H1 (cell line): ENCODE data around the gene SECTM1.

Experiments
- BRCA1 ChIP-seq: IDR thresholded peaks from 2 replicates; pipeline ENCODE4 v1.6.1; 2012; ENCODE audit warnings: low read depth, low read length, improper control_type of control experiment
- EP300 ChIP-seq, 2 experiments: IDR thresholded peaks; 1 replicate in 1 of 2; 2 replicates in 1 of 2; pipeline ENCODE4 v1.6.1; 2011 to 2012; ENCODE audit warnings: low read depth in 2 of 2, low read length in 2 of 2, mild to moderate bottlenecking in 2 of 2, borderline replicate concordance in 1 of 2, inconsistent platforms in 1 of 2, moderate library complexity in 1 of 2
- GABPA ChIP-seq: IDR thresholded peaks from 2 replicates; pipeline ENCODE4 v1.6.1; 2011; ENCODE audit warnings: mild to moderate bottlenecking, low read length, moderate library complexity, borderline replicate concordance; ENCODE audit not compliant: insufficient read depth
- JUN ChIP-seq: IDR thresholded peaks from 2 replicates; pipeline ENCODE4 v1.6.1; 2011; ENCODE audit warnings: low read depth, mild to moderate bottlenecking, improper control_type of control experiment, low read length
- JUND ChIP-seq: IDR thresholded peaks from 2 replicates; pipeline ENCODE4 v1.6.1; 2011; ENCODE audit warnings: mild to moderate bottlenecking, improper control_type of control experiment, low read length
- POLR2A ChIP-seq, 2 experiments: IDR thresholded peaks; 1 replicate in 1 of 2; 2 replicates in 1 of 2; pipeline ENCODE4 v1.6.1; 2011; ENCODE audit warnings: low read depth in 2 of 2, low read length in 2 of 2, mild to moderate bottlenecking in 2 of 2; ENCODE audit errors: control extremely low read depth in 1 of 2
- POLR2AphosphoS5 ChIP-seq: IDR thresholded peaks from 2 replicates; pipeline ENCODE4 v1.6.1; 2011; ENCODE audit warnings: low read depth, low read length
- RBBP5 ChIP-seq: IDR thresholded peaks from 2 replicates; pipeline ENCODE4 v1.7.1; 2012; ENCODE audit warnings: low read depth, mild to moderate bottlenecking, inconsistent platforms, low read length, moderate library complexity, borderline replicate concordance
- RFX5 ChIP-seq: IDR thresholded peaks from 2 replicates; pipeline ENCODE4 v1.6.1; 2011; ENCODE audit warnings: low read depth, low read length, improper control_type of control experiment, borderline replicate concordance
- SIX5 ChIP-seq: IDR thresholded peaks from 2 replicates; pipeline ENCODE4 v1.6.1; 2011; ENCODE audit warnings: mild to moderate bottlenecking, low read depth, low read length
- SP1 ChIP-seq: IDR thresholded peaks from 2 replicates; pipeline ENCODE4 v1.6.1; 2011; ENCODE audit warnings: low read depth, low read length
- SUZ12 ChIP-seq: fragments of 200-600 bp; sonication (generic); IDR thresholded peaks from 2 replicates; pipeline ENCODE4 v1.6.1; 2012; ENCODE audit warnings: mild to moderate bottlenecking, inconsistent platforms, low read length, moderate library complexity, mixed read lengths
- TF ChIP-seq, protein P1 (sequence below), 3 experiments: IDR thresholded peaks; 1 replicate in 2 of 3; 2 replicates in 1 of 3; pipeline versions ENCODE4 v1.5.1 to v1.6.1; 2011; ENCODE audit warnings: low read length in 3 of 3, mild to moderate bottlenecking in 3 of 3, inconsistent platforms in 2 of 3, low read depth in 1 of 3, moderate library complexity in 1 of 3; ENCODE audit not compliant: insufficient read depth in 1 of 3; ENCODE audit errors: control extremely low read depth in 1 of 3

GRCh38 chr17:82278308-82278707 lies 55.3 kb downstream of the SECTM1 start:
- TF ChIP-seq BRCA1 (no peak), EP300 (IDR thresholded peaks at IDR 0.05; ENCODE audit: borderline replicate concordance in 1 of 2, low read depth in 2 of 2, low read length in 2 of 2) (no peak), POLR2A (IDR thresholded peaks at IDR 0.05; ENCODE audit: control extremely low read depth in 1 of 2, low read depth in 2 of 2, low read length in 2 of 2) (no peak), SP1 (no peak), SUZ12 (no peak), RFX5 (no peak), GABPA (no peak), JUND (no peak), RBBP5 (no peak), SIX5 (no peak), JUN (no peak), POLR2AphosphoS5 (no peak)
- TF ChIP-seq, protein P1, sequence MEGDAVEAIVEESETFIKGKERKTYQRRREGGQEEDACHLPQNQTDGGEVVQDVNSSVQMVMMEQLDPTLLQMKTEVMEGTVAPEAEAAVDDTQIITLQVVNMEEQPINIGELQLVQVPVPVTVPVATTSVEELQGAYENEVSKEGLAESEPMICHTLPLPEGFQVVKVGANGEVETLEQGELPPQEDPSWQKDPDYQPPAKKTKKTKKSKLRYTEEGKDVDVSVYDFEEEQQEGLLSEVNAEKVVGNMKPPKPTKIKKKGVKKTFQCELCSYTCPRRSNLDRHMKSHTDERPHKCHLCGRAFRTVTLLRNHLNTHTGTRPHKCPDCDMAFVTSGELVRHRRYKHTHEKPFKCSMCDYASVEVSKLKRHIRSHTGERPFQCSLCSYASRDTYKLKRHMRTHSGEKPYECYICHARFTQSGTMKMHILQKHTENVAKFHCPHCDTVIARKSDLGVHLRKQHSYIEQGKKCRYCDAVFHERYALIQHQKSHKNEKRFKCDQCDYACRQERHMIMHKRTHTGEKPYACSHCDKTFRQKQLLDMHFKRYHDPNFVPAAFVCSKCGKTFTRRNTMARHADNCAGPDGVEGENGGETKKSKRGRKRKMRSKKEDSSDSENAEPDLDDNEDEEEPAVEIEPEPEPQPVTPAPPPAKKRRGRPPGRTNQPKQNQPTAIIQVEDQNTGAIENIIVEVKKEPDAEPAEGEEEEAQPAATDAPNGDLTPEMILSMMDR (IDR thresholded peaks at IDR 0.05; ENCODE audit: control extremely low read depth in 1 of 3, insufficient read depth in 1 of 3, low read depth in 1 of 3, low read length in 3 of 3), result no peak
